HEK293T (cell line): ENCODE measurements around the gene GANC.

ENCODE experiments used
- ARNT ChIP-seq: fragments of 450-650 bp; IDR thresholded peaks from 2 replicates; pipeline ENCODE4 v1.6.1; 2017; ENCODE audit warnings: mild to moderate bottlenecking
- CTBP1 ChIP-seq: fragments of 450-650 bp; IDR thresholded peaks from 2 replicates; pipeline ENCODE4 v1.6.1; 2016; ENCODE audit warnings: borderline replicate concordance
- FOXM1 ChIP-seq: fragments of 450-650 bp; IDR thresholded peaks from 2 replicates; pipeline ENCODE4 v1.6.1; 2017; ENCODE audit warnings: mild to moderate bottlenecking, borderline replicate concordance
- HDGF ChIP-seq: fragments of 450-650 bp; IDR thresholded peaks from 2 replicates; pipeline ENCODE4 v1.6.1; 2017; ENCODE audit warnings: antibody characterized with exemption, borderline replicate concordance
- L3MBTL2 ChIP-seq: fragments of 450-650 bp; conservative IDR thresholded peaks from 2 replicates; pipeline ENCODE4 v1.6.1; 2016; ENCODE audit warnings: mild to moderate bottlenecking
- LEF1 ChIP-seq: fragments of 450-650 bp; IDR thresholded peaks from 2 replicates; pipeline ENCODE4 v1.6.1; 2017; ENCODE audit warnings: mild to moderate bottlenecking, borderline replicate concordance
- PKNOX1 ChIP-seq: fragments of 450-650 bp; IDR thresholded peaks from 2 replicates; pipeline ENCODE4 v1.6.1; 2016
- SP1 ChIP-seq: fragments of 450-650 bp; IDR thresholded peaks from 2 replicates; pipeline ENCODE4 v1.6.1; 2017
- SUZ12 ChIP-seq: fragments of 450-650 bp; IDR thresholded peaks from 2 replicates; pipeline ENCODE4 v1.6.1; 2016; ENCODE audit warnings: mild to moderate bottlenecking
- TARDBP ChIP-seq: fragments of 450-650 bp; IDR thresholded peaks from 2 replicates; pipeline ENCODE4 v1.6.1; 2016

DNA sequence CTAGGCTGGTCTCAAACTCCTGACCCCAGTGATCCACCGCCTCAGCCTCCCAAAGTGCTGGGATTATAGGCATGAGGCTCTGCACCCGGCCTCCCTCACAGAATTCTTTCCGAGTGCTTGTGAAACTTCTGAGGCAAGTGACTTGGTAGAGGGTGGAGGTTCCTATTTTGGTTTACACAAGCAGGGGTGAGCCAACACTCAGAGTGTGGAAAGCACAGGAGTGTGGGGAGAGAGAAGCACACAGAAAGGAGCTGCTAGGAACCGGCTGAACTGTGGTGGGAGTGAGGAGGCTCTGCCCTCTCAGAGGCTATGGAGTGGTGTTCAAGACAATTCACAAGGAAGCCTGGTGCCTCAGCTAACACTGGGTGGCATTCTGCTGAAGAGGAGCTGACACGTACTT is 94.0 kb downstream of the GANC start:
- TF ChIP-seq PKNOX1 (no peak), HDGF (no peak), LEF1 (no peak), ARNT (no peak), SP1 (no peak), CTBP1 (no peak), FOXM1 (no peak), SUZ12 (no peak), TARDBP (no peak), L3MBTL2 (no peak)
